ENCODE data around the gene PAPOLG. TPM values are rescaled to one million over a fixed set of nuclear protein-coding genes. Genes with fewer than 3 reads are reported as not detected.
"Not testable (repeated sequence)": the region's sequence is repeated elsewhere in the genome, so short reads cannot be mapped to it uniquely, and the experiment has no call there.

The PAPOLG gene
- total and polyA plus RNA-seq, 12 donors = 4.5 to 18.5 (median 10.6) TPM

- no peak for DNase-seq
- no peaks in the 10 kb centered on the region for H3K9me3 ChIP-seq (replicated peaks in 1 of 3)
- H3K27ac ChIP-seq = no peak overlapping the region
- intact Hi-C loops (cut with DNase I) = no loop called here
- WGBS, 4 donors = 76 to 89% (median 86%) methylated on average over 2 of the region's 2 CpGs
- TF ChIP-seq, protein P1, sequence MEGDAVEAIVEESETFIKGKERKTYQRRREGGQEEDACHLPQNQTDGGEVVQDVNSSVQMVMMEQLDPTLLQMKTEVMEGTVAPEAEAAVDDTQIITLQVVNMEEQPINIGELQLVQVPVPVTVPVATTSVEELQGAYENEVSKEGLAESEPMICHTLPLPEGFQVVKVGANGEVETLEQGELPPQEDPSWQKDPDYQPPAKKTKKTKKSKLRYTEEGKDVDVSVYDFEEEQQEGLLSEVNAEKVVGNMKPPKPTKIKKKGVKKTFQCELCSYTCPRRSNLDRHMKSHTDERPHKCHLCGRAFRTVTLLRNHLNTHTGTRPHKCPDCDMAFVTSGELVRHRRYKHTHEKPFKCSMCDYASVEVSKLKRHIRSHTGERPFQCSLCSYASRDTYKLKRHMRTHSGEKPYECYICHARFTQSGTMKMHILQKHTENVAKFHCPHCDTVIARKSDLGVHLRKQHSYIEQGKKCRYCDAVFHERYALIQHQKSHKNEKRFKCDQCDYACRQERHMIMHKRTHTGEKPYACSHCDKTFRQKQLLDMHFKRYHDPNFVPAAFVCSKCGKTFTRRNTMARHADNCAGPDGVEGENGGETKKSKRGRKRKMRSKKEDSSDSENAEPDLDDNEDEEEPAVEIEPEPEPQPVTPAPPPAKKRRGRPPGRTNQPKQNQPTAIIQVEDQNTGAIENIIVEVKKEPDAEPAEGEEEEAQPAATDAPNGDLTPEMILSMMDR (IDR thresholded peaks at IDR 0.05) = no peak
- TF ChIP-seq POLR2A (IDR thresholded peaks at IDR 0.05) = no peak
- no peaks in the 10 kb centered on the region for H3K4me1 ChIP-seq (replicated peaks in 1 of 2)
- no peaks in the 10 kb centered on the region for H3K27me3 ChIP-seq
- no peaks in the 10 kb centered on the region for H3K36me3 ChIP-seq (replicated peaks in 1 of 2)
- no peak overlapping the region for H3K4me3 ChIP-seq
Observed at GRCh38 chr2:60826111-60826510, 70.0 kb downstream of the PAPOLG start.

GRCh38 chr2:60826860-60827259 is 70.8 kb downstream of the PAPOLG start:
- H3K4me3 ChIP-seq; H3K27me3 ChIP-seq; H3K36me3 ChIP-seq (replicated peaks in 1 of 2); H3K4me1 ChIP-seq (replicated peaks in 1 of 2); H3K9me3 ChIP-seq (replicated peaks in 1 of 3); intact Hi-C loops (cut with DNase I); H3K27ac ChIP-seq; DNase-seq: not testable (repeated sequence)
- 86 to 97% (median 92%) methylated on average over 3 of the region's 3 CpGs for WGBS, 4 donors

DNA sequence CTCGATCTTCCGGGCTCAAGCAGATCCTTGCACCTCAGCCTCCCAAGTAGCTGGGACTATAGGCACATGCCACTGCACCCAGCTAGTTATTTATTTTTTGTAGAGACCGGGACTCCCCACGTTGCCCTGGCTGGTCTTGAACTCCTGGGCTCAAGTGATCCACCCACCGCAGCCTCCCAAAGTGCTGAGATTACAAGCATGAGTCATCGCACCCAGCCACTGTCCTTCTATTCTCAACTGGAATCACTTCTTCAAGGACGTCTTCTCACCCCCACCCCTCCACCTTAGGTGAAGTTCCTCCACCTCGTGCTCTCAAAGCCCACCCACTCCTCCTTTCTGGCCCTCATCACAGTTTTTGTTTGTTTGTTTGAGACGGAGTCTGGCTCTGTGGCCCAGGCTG is 71.3 kb downstream of the PAPOLG start:
- H3K36me3 ChIP-seq (replicated peaks in 1 of 2) = no peaks in the 10 kb centered on the region
- no peaks in the 10 kb centered on the region for H3K9me3 ChIP-seq (replicated peaks in 1 of 3)
- intact Hi-C loops (cut with DNase I) = no loop called here
- no peak overlapping the region for H3K27ac ChIP-seq
- no peak for DNase-seq
- no peaks in the 10 kb centered on the region for H3K27me3 ChIP-seq
- 67 to 72% (median 70%) methylated on average over 9 of the region's 9 CpGs for WGBS, 4 donors
- H3K4me3 ChIP-seq = no peak overlapping the region
- H3K4me1 ChIP-seq (replicated peaks in 1 of 2) = no peaks in the 10 kb centered on the region
- no peak for TF ChIP-seq POLR2A (IDR thresholded peaks at IDR 0.05)
- TF ChIP-seq, protein P1 (IDR thresholded peaks at IDR 0.05) = no peak

DNA sequence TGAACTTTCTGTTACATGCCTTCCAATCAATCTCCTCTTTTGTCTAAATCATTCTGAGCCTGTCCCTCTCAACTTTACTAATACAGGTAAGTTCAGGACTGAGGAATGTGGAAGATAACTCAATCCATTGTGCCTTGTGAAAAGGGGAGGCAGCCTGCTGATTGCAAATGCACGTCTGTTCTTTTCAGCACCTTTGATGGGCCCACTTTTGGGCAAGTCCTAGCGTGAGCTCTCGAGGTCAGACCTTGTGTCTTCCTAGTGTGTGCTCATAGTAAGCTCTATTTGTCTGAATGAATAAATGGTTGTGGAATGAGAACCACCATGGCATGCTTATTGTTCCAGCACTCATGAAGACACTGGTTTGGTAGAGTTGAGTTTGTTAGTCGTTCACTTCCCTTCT is 74.9 kb downstream of the PAPOLG start:
- TF ChIP-seq POLR2A (IDR thresholded peaks at IDR 0.05) = no peak
- TF ChIP-seq, protein P1 (IDR thresholded peaks at IDR 0.05) = no peak
- 77 to 91% (median 88%) methylated on average over 4 of the region's 4 CpGs for WGBS, 4 donors
- DNase-seq = no peak
- H3K27me3 ChIP-seq = no peaks in the 10 kb centered on the region
- intact Hi-C loops (cut with DNase I) = no loop called here
- no peak overlapping the region for H3K27ac ChIP-seq
- no peaks in the 10 kb centered on the region for H3K9me3 ChIP-seq (replicated peaks in 1 of 3)
- H3K4me3 ChIP-seq = no peak overlapping the region
- no peaks in the 10 kb centered on the region for H3K4me1 ChIP-seq (replicated peaks in 1 of 2)
- no peaks in the 10 kb centered on the region for H3K36me3 ChIP-seq (replicated peaks in 1 of 2)

- Histone ChIP-seq H3K4me3 (no peak overlapping the region), H3K36me3 (replicated peaks in 1 of 2) (no peaks in the 10 kb centered on the region), H3K9me3 (replicated peaks in 1 of 3) (no peaks in the 10 kb centered on the region), H3K4me1 (replicated peaks in 1 of 2) (no peaks in the 10 kb centered on the region), H3K27me3 (no peaks in the 10 kb centered on the region), H3K27ac (no peak overlapping the region)
- TF ChIP-seq POLR2A (IDR thresholded peaks at IDR 0.05) = no peak
- TF ChIP-seq, protein P1 (IDR thresholded peaks at IDR 0.05) = no peak
- no peak for DNase-seq
- intact Hi-C loops (cut with DNase I) = no loop called here
Observed at GRCh38 chr2:60831921-60832320, 75.9 kb downstream of the PAPOLG start.
